AG08395 (cell line): ENCODE results near the gene STK17B.
"Not testable (repeated sequence)": the region's sequence is repeated elsewhere in the genome, so short reads cannot be mapped to it uniquely, and the experiment has no call there.

Experiments
- DNase-seq: peaks from one replicate; pipeline ENCODE4 v3.0.0; 2012; ENCODE audit warnings: mixed read lengths, low spot score

The STK17B gene

GRCh38 chr2:196112418-196113034, 58.9 kb downstream of the STK17B start:
- DNase-seq = peak; percentile 70

GRCh38 chr2:196108604-196109003, 62.8 kb downstream of the STK17B start:
- no peak for DNase-seq

GRCh38 chr2:196105951-196106350, 65.4 kb downstream of the STK17B start:
- DNase-seq = no peak

- no peak for DNase-seq
These were observed 67.3 kb downstream of the STK17B start for GRCh38 chr2:196104066-196104465.

GRCh38 chr2:196103626-196104025, 67.8 kb downstream of the STK17B start:
- DNase-seq = no peak

GRCh38 chr2:196101325-196101991, 69.9 kb downstream of the STK17B start:
- DNase-seq = peak; percentile 17

GRCh38 chr2:196099916-196100315, 71.5 kb downstream of the STK17B start:
- DNase-seq = no peak

- no peak for DNase-seq
These were observed 73.3 kb downstream of the STK17B start for GRCh38 chr2:196097864-196098660.

GRCh38 chr2:196096982-196097745, 74.2 kb downstream of the STK17B start:
- no peak for DNase-seq

- no peak for DNase-seq
These were observed 75.1 kb downstream of the STK17B start for GRCh38 chr2:196096264-196096663.

GRCh38 chr2:196089448-196089847, 81.9 kb downstream of the STK17B start:
- not testable (repeated sequence) for DNase-seq

- DNase-seq = no peak
These were observed 83.2 kb downstream of the STK17B start for GRCh38 chr2:196088203-196088602.

- DNase-seq = no peak
These were observed 84.6 kb downstream of the STK17B start for GRCh38 chr2:196086517-196087368.

GRCh38 chr2:196083601-196084000, 87.8 kb downstream of the STK17B start:
- no peak for DNase-seq
